GM20000 (cell line): ENCODE measurements around the gene ADM5.

Experiments
- DNase-seq: peaks from one replicate; pipeline ENCODE4 v3.0.0; 2012; ENCODE audit warnings: low spot score
- CTCF ChIP-seq: IDR thresholded peaks from 2 replicates; pipeline ENCODE4 v1.5.1; 2012; ENCODE audit warnings: mild to moderate bottlenecking, control low read depth; ENCODE audit errors: extremely low read depth, missing control alignments

ADM5 gene

GRCh38 chr19:49689133-49690078 lies at the start of gene ADM5:
TSS of gene ADM5 (plus strand) at chr19:49689594. CDS start at chr19:49689838, 244 bp downstream.
- no peak for DNase-seq
- TF ChIP-seq CTCF: peak; percentile 25

- DNase-seq: peak; percentile 98
- TF ChIP-seq CTCF: no peak
These were observed 49.1 kb upstream of the ADM5 start, which contains the start of gene RRAS for GRCh38 chr19:49640113-49640898. TSS of gene RRAS (minus strand) at chr19:49640143. CDS start at chr19:49640098, 45 bp downstream.

GRCh38 chr19:49641688-49642491 lies 47.5 kb upstream of the ADM5 start, which contains the start of gene SCAF1:
TSS of gene SCAF1 (plus strand) at chr19:49642209. CDS start at chr19:49645027, 2,818 bp downstream.
- DNase-seq: peak; percentile 98
- no peak for TF ChIP-seq CTCF

GRCh38 chr19:49642492-49643035 lies 46.8 kb upstream of the ADM5 start:
- no peak for DNase-seq
- TF ChIP-seq CTCF: no peak

GRCh38 chr19:49643466-49643865 lies 45.9 kb upstream of the ADM5 start:
- no peak for DNase-seq

More at GRCh38 chr19:49643466-49643865, 45.9 kb upstream of the ADM5 start:
- no peak for TF ChIP-seq CTCF
